ENCODE measurements around the gene DHRS3.

The DHRS3 gene

GRCh38 chr1:12595757-12596006 lies 22.3 kb downstream of the DHRS3 start:
- TF ChIP-seq CTCF (IDR thresholded peaks at IDR 0.05; ENCODE audit: low read depth, low read length) (no peak), EZH2phosphoT487 (IDR thresholded peaks at IDR 0.05; ENCODE audit: low read depth) (no peak)
- no peak overlapping the region for H3K9ac ChIP-seq (ENCODE audit: low read length)
- H3K27me3 ChIP-seq (ENCODE audit: low read depth, low read length), result no peaks in the 10 kb centered on the region
- H3K79me2 ChIP-seq (ENCODE audit: low read length), result no peaks in the 10 kb centered on the region
- H3K4me2 ChIP-seq (ENCODE audit: low read length), result no peak overlapping the region
- no peaks in the 10 kb centered on the region for H3K36me3 ChIP-seq (replicated peaks; ENCODE audit: low read depth, low read length)
- no peaks in the 10 kb centered on the region for H4K20me1 ChIP-seq (ENCODE audit: insufficient read depth, low read length)
- H3K4me3 ChIP-seq (ENCODE audit: low read length), result no peak overlapping the region
- no peaks in the 10 kb centered on the region for H3K9me3 ChIP-seq (ENCODE audit: insufficient read depth, low read length)
- H3K27ac ChIP-seq (ENCODE audit: low read length), result no peak overlapping the region
- H3K4me1 ChIP-seq (ENCODE audit: low read length), result no peaks in the 10 kb centered on the region
- no peak overlapping the region for H2AFZ ChIP-seq (ENCODE audit: low read depth, low read length)

DNA sequence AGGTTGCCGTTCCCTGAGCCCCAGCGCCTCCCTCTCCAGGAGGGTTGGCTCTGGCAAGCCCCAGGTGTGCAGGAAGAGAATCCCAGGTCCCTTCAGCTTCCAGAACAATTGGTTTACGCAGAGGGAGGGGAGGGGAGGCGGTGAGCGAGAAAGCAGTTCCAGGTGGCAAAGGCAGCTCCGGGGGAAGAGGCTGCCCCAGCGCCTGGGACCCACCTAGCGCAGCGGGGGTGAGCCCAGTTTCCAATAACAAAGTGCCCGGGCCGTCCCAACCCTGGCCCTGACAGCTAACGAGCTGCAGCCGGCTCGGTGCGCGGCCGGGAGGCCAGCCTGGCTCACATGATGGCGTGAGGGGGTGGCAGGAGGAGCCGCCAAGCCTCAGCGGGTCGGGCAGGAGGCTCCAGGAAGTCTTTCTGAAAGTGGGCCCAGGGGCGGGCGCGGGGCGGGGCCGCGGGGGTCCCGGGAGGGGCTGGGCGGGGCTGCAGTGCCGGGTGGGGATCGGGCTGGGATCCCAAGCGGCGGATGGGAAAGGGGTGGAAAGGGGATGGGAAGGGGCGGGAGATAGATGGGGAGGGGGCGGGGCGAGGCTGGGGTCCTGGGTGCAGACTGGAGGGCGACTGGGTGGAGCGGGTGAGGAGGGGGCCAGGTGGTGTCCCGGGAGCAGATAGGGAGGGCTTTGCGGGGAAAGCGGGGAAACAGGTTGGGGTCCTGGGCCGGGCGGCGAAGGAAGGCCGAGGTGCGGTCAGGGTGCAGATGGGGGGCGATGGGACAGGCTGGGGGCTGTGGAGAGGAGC lies 22.8 kb downstream of the DHRS3 start:
- no peaks in the 10 kb centered on the region for H3K4me1 ChIP-seq (ENCODE audit: low read length)
- no peak overlapping the region for H3K9ac ChIP-seq (ENCODE audit: low read length)
- no peak overlapping the region for H3K27ac ChIP-seq (ENCODE audit: low read length)
- H3K4me2 ChIP-seq (ENCODE audit: low read length), result no peak overlapping the region
- H3K4me3 ChIP-seq (ENCODE audit: low read length), result no peak overlapping the region
- no peaks in the 10 kb centered on the region for H4K20me1 ChIP-seq (ENCODE audit: insufficient read depth, low read length)
- H3K27me3 ChIP-seq (ENCODE audit: low read depth, low read length), result no peaks in the 10 kb centered on the region
- H3K79me2 ChIP-seq (ENCODE audit: low read length), result no peaks in the 10 kb centered on the region
- TF ChIP-seq CTCF (IDR thresholded peaks at IDR 0.05; ENCODE audit: low read depth, low read length), result no peak
- TF ChIP-seq EZH2phosphoT487 (IDR thresholded peaks at IDR 0.05; ENCODE audit: low read depth), result no peak
- H3K9me3 ChIP-seq (ENCODE audit: insufficient read depth, low read length), result no peaks in the 10 kb centered on the region
- no peak overlapping the region for H2AFZ ChIP-seq (ENCODE audit: low read depth, low read length)
- H3K36me3 ChIP-seq (replicated peaks; ENCODE audit: low read depth, low read length), result no peaks in the 10 kb centered on the region

- Histone ChIP-seq H3K9ac (ENCODE audit: low read length) (no peak overlapping the region), H2AFZ (ENCODE audit: low read depth, low read length) (no peak overlapping the region), H3K79me2 (ENCODE audit: low read length) (no peaks in the 10 kb centered on the region), H3K4me3 (ENCODE audit: low read length) (no peak overlapping the region), H3K4me2 (ENCODE audit: low read length) (no peak overlapping the region), H4K20me1 (ENCODE audit: insufficient read depth, low read length) (no peaks in the 10 kb centered on the region), H3K27me3 (ENCODE audit: low read depth, low read length) (no peaks in the 10 kb centered on the region), H3K4me1 (ENCODE audit: low read length) (no peaks in the 10 kb centered on the region), H3K36me3 (replicated peaks; ENCODE audit: low read depth, low read length) (no peaks in the 10 kb centered on the region), H3K9me3 (ENCODE audit: insufficient read depth, low read length) (no peaks in the 10 kb centered on the region), H3K27ac (ENCODE audit: low read length) (no peak overlapping the region)
- no peak for TF ChIP-seq EZH2phosphoT487 (IDR thresholded peaks at IDR 0.05; ENCODE audit: low read depth)
- no peak for TF ChIP-seq CTCF (IDR thresholded peaks at IDR 0.05; ENCODE audit: low read depth, low read length)
Measured at GRCh38 chr1:12594490-12594889, 23.5 kb downstream of the DHRS3 start.

DNA sequence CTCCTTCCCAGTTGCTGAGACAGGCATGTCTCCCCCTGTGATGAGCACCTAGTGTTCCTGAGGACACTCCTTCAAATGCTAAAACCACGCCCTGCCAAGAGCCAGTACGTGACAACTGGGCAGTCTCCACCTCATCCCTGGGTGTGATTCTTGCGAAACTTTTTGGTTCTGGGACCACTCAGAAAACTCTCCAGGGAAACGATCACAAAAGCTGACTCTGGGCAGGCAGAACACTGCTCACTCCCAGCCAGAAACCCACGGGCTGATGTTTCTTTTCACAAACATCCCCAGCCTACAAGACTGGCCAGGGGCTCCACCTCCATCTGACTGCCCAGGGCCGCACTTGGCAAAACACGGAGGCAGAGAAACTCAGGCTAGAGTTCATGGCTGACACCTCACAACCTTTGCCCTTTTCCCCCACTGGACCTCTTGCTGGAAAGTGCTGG lies 24.4 kb downstream of the DHRS3 start:
- Histone ChIP-seq H4K20me1 (ENCODE audit: insufficient read depth, low read length) (no peaks in the 10 kb centered on the region), H2AFZ (ENCODE audit: low read depth, low read length) (no peak overlapping the region), H3K4me1 (ENCODE audit: low read length) (no peaks in the 10 kb centered on the region), H3K27ac (ENCODE audit: low read length) (no peak overlapping the region), H3K9me3 (ENCODE audit: insufficient read depth, low read length) (no peaks in the 10 kb centered on the region), H3K36me3 (replicated peaks; ENCODE audit: low read depth, low read length) (no peaks in the 10 kb centered on the region), H3K27me3 (ENCODE audit: low read depth, low read length) (no peaks in the 10 kb centered on the region), H3K4me3 (ENCODE audit: low read length) (no peak overlapping the region), H3K79me2 (ENCODE audit: low read length) (no peaks in the 10 kb centered on the region), H3K9ac (ENCODE audit: low read length) (no peak overlapping the region), H3K4me2 (ENCODE audit: low read length) (no peak overlapping the region)
- TF ChIP-seq EZH2phosphoT487 (IDR thresholded peaks at IDR 0.05; ENCODE audit: low read depth), result no peak
- TF ChIP-seq CTCF (IDR thresholded peaks at IDR 0.05; ENCODE audit: low read depth, low read length), result no peak
